Smooth muscle cell (in vitro differentiated cells): ENCODE measurements around the gene ALS2CL. TPM values are rescaled to one million over a fixed set of nuclear protein-coding genes. Genes with fewer than 3 reads are reported as not detected.

Source experiments
- DNase-seq: peaks from one replicate; lab custom pipeline; 2025; ENCODE audit not compliant: unreplicated experiment; lab: John Stamatoyannopoulos, UW
- H2AFZ ChIP-seq: fragments of 200-600 bp; sonication (generic); 2 replicates; pipeline ENCODE4 v1.6.0; 2016; ENCODE audit warnings: antibody characterized with exemption, low read depth, mild to moderate bottlenecking
- H3F3A ChIP-seq: fragments of 200-600 bp; sonication (generic); 2 replicates; pipeline ENCODE4 v1.6.0; 2017; ENCODE audit warnings: antibody characterized with exemption, low read depth
- H3K27ac ChIP-seq: fragments of 200-600 bp; sonication (generic); 2 replicates; pipeline ENCODE4 v1.5.1; 2016; ENCODE audit warnings: low read depth, mild to moderate bottlenecking
- H3K27me3 ChIP-seq: fragments of 200-600 bp; sonication (generic); 2 replicates; pipeline ENCODE4 v1.6.1; 2016; ENCODE audit warnings: low read depth, mild to moderate bottlenecking
- H3K36me3 ChIP-seq: fragments of 200-600 bp; sonication (generic); 2 replicates; pipeline ENCODE4 v1.5.1; 2016; ENCODE audit warnings: low read depth
- H3K4me1 ChIP-seq: fragments of 200-600 bp; sonication (generic); 2 replicates; pipeline ENCODE4 v1.5.1; 2016; ENCODE audit warnings: low read depth
- H3K4me2 ChIP-seq: fragments of 200-600 bp; sonication (generic); 2 replicates; pipeline ENCODE4 v1.6.0; 2016; ENCODE audit warnings: mild to moderate bottlenecking
- H3K4me3 ChIP-seq: fragments of 200-600 bp; sonication (generic); 2 replicates; pipeline ENCODE4 v1.5.1; 2016; ENCODE audit warnings: mild to moderate bottlenecking
- H3K79me2 ChIP-seq: fragments of 200-600 bp; sonication (generic); 2 replicates; pipeline ENCODE4 v1.6.0; 2016; ENCODE audit warnings: low read depth, mild to moderate bottlenecking
- H3K9ac ChIP-seq: fragments of 200-600 bp; sonication (generic); 2 replicates; pipeline ENCODE4 v1.6.0; 2016; ENCODE audit warnings: low read depth
- H3K9me3 ChIP-seq: fragments of 200-600 bp; sonication (generic); replicated peaks from 2 replicates; pipeline ENCODE4 v1.5.1; 2016; ENCODE audit warnings: low read depth
- H4K20me1 ChIP-seq: fragments of 200-600 bp; sonication (generic); 2 replicates; pipeline ENCODE4 v1.6.0; 2016; ENCODE audit warnings: low read depth
- WGBS: methylation state at CpG from one replicate; pipeline ENCODE4 v1.1.7; 2016; ENCODE audit warnings: low lambda C conversion rate; 5-methylcytosine and 5-hydroxymethylcytosine counted together
- polyA plus RNA-seq: library from polyadenylated mRNA; unstranded; fragments of >200 nt; fragmentation: Nextera tagmentation; extraction: Ambion mirVana; gene quantifications from 2 replicates; pipeline ENCODE4 v1.2.1, GENCODE V29; 2016
- total RNA-seq: library from RNA; depleted of rRNA; stranded (reverse); fragments of >200 nt; gene quantifications from 2 replicates; pipeline ENCODE4 v1.2.3, GENCODE V29; 2014
- TF ChIP-seq, protein P1 (sequence below): fragments of 200-600 bp; sonication (generic); IDR thresholded peaks from 2 replicates; pipeline ENCODE4 v1.5.1; 2017; ENCODE audit warnings: borderline replicate concordance, mild to moderate bottlenecking, antibody characterized with exemption; ENCODE audit not compliant: insufficient read depth, poor library complexity, severe bottlenecking

The ALS2CL gene
- total and polyA plus RNA-seq, 2 experiments from 2014 or later = 8.5 to 9.4 TPM

GRCh38 chr3:46716461-46717441 lies 23.3 kb upstream of the ALS2CL start:
- WGBS = 85% methylated on average over 16 of the region's 19 CpGs
- Histone ChIP-seq H3K4me3 (no peak overlapping the region), H3K27ac (no peak overlapping the region), H3K4me2 (no peak overlapping the region), H4K20me1 (no peaks in the 10 kb centered on the region), H3K4me1 (no peaks in the 10 kb centered on the region), H3F3A (no peaks in the 10 kb centered on the region), H3K36me3 (no peaks in the 10 kb centered on the region), H3K79me2 (no peaks in the 10 kb centered on the region), H3K27me3 (no peaks in the 10 kb centered on the region), H3K9me3 (no peaks in the 10 kb centered on the region), H3K9ac (no peak overlapping the region), H2AFZ (no peak overlapping the region)
- DNase-seq = no peak
- TF ChIP-seq, protein P1, sequence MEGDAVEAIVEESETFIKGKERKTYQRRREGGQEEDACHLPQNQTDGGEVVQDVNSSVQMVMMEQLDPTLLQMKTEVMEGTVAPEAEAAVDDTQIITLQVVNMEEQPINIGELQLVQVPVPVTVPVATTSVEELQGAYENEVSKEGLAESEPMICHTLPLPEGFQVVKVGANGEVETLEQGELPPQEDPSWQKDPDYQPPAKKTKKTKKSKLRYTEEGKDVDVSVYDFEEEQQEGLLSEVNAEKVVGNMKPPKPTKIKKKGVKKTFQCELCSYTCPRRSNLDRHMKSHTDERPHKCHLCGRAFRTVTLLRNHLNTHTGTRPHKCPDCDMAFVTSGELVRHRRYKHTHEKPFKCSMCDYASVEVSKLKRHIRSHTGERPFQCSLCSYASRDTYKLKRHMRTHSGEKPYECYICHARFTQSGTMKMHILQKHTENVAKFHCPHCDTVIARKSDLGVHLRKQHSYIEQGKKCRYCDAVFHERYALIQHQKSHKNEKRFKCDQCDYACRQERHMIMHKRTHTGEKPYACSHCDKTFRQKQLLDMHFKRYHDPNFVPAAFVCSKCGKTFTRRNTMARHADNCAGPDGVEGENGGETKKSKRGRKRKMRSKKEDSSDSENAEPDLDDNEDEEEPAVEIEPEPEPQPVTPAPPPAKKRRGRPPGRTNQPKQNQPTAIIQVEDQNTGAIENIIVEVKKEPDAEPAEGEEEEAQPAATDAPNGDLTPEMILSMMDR = no peak

DNA sequence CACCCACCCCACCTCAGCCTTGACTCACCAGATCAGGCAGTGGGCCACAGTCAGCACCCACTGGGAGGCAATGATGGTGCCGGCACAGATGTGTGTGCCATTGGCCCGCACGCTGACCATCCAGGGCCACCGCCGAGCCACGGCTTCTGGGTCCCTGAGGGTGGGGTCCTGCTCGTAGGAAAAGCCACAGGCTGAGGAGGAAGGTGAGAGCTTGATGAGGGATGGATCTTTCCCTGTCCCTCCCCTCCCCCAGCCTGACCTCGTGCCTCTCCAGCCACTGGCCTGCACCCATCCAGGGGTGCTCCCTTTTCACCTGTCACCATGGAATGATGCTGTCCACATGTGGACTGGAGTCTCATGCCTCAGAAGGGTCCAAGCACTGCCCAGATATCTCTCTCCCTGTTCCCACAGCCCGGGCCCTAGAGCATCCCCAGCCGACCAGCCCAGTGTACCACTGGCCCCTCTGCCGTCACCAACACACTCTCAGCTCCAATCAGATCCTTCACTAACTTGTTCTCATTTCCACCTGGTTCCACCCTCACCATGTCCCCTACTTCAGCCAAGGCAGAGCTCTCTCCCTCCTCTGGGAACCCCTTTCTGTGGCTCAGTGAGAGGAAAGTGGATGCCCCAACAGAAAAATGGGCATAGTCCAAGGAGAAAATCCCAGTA lies 22.2 kb upstream of the ALS2CL start:
- H3K4me3 ChIP-seq = no peak overlapping the region
- 91% methylated on average over 11 of the region's 11 CpGs for WGBS
- no peaks in the 10 kb centered on the region for H3K27me3 ChIP-seq
- DNase-seq = no peak
- no peaks in the 10 kb centered on the region for H4K20me1 ChIP-seq
- no peaks in the 10 kb centered on the region for H3K79me2 ChIP-seq
- no peaks in the 10 kb centered on the region for H3K9me3 ChIP-seq
- H3K4me2 ChIP-seq = no peak overlapping the region
- no peak overlapping the region for H2AFZ ChIP-seq
- H3K36me3 ChIP-seq = no peaks in the 10 kb centered on the region
- TF ChIP-seq, protein P1 = no peak
- no peak overlapping the region for H3K27ac ChIP-seq
- no peak overlapping the region for H3K9ac ChIP-seq
- no peaks in the 10 kb centered on the region for H3F3A ChIP-seq
- no peaks in the 10 kb centered on the region for H3K4me1 ChIP-seq

DNA sequence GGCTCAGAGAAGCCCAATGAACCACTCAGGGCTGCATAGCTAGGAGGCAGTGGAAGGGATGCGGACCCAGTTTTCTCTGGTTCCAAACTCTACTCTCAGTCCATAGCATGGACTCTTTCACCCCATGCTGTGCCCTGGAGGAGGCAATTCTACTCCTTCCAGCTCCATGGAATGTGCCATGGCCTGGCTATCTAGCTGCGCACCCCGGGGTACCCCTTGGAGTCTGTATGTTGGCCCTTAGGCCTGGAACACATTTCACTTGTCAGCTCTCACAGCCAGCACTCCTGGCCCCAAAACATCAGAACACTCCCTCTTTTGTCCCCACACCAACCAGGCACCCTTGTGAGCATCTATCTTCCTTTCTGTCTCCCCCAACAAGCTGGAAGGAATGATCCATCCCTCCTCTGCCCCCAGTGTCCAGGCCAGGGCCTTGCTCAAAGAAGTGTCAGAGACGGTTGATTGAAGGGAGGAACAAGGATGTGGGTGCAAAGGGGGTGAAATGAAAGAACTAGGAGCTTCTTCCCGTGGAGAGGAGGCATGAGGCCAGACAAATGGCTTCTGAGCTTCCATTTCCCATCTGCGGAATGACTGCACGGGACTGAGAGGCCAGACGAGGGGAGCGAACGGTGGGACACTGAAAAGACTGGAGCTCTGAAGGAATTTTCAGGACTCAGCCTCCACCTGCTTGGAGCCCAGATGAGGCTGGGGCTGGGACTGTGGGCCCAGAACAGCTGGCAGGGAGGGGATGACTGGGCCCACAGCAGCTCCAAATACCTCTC lies 21.4 kb upstream of the ALS2CL start:
- TF ChIP-seq, protein P1 = no peak
- H3K9ac ChIP-seq = no peak overlapping the region
- no peak overlapping the region for H3K4me3 ChIP-seq
- H3K4me1 ChIP-seq = no peaks in the 10 kb centered on the region
- no peak overlapping the region for H3K4me2 ChIP-seq
- no peaks in the 10 kb centered on the region for H3K79me2 ChIP-seq
- H3K27ac ChIP-seq = no peak overlapping the region
- H2AFZ ChIP-seq = no peak overlapping the region
- WGBS = 93% methylated on average over 10 of the region's 10 CpGs
- no peak for DNase-seq
- no peaks in the 10 kb centered on the region for H3K9me3 ChIP-seq
- no peaks in the 10 kb centered on the region for H3F3A ChIP-seq
- H3K36me3 ChIP-seq = no peaks in the 10 kb centered on the region
- no peaks in the 10 kb centered on the region for H3K27me3 ChIP-seq
- H4K20me1 ChIP-seq = no peaks in the 10 kb centered on the region
